GM21723 (cell line): Measurements from ENCODE around the gene NUCKS1.

Source experiments
- ATAC-seq: cut with Tn5 transposase; IDR thresholded peaks from one replicate; pipeline ENCODE4 v1.9.1; 2021; ENCODE audit warnings: mild to moderate bottlenecking, moderate library complexity; ENCODE audit not compliant: unreplicated experiment

The NUCKS1 gene

DNA sequence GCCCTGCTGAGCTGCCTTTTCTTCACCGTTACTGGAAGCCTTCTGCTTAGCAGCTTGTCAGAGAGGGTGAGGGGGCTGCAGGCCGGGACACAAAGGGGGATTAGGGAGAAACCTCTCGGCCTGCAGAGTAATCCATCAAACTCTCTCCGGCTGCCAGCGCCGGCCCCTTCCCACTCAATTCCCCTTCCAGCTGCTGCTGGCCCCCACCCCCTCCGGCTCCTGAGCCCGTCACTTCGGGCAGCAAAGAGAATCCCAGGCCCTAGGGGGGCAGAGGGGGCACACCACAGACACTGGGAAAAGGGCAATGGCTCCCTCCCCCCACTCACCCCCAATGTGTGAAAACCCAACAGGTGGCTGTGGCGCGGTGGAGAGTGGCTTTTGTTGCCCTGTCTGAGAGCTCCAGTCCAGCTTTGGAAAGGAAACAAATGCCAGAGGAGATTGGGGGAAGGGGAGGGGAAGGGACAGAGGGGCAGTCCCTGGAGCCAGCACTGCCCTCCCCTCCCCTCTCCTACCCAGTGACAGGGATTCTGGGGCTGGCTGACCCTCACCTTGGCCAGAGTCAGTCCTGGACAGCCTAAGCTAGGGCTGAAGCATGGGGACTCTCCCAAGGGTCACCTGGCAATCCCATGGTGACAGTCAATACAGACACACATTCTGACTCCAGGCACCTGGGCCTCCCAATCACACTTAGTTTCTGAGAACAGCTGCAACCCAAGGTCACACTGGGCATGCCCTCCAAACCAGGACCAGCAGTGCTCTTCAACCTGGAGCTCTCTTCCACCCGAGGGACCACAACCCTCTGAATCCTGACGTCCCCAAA is 79.2 kb downstream of the NUCKS1 start:
- ATAC-seq, result no peak

DNA sequence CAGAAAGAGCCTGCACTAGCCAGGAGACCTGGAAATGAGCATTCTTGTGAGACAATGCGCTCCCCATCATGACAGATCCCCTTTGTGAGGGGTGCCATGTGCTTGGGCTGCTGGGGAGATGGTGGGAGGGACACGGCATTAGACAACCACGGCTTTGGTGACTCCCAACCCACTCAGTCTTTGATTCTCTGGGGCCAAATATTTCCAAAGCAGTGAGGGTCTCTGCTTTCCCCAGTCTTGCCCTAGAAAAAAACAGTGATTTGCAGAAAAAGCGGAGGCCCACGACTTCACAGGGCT is 79.9 kb downstream of the NUCKS1 start:
- no peak for ATAC-seq

DNA sequence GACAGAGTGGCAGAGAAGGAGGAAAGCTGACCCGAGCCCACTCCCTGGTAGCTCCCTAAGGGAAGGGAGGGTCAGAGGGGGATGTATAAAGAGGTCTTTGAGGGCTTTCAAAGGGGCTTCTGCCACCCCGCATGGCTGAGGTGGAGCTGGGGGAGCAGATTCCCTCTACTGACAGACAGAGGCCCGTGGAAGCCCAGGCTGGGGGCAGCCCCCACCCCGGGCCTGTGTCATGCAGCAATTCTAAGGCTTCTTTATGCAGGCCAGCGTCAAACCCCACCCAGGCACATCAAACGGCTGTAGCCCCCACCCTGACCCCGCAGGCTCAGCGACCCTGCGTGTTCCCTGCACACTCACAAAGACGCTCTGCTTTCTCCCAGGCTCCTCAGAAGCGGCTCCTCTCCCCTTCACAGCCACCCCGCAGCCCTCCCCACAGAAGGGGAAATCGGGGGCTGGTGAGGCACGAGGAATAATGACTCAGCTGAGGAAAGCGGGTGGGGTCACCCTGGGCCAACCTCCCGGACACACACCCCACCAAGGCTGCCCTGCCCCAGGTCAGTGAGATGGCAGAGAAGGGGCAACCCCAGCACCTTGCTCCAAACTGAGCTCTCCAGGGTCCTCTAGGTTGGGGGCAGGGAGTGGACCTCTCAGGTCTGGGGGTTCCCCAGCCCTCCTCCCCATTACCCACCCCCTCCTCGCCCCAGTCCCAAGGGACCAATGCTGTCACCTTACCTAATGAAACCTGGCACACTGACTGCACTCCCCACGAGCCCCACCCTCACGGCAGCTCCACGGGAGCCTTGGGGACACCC is 80.4 kb downstream of the NUCKS1 start:
- no peak for ATAC-seq

DNA sequence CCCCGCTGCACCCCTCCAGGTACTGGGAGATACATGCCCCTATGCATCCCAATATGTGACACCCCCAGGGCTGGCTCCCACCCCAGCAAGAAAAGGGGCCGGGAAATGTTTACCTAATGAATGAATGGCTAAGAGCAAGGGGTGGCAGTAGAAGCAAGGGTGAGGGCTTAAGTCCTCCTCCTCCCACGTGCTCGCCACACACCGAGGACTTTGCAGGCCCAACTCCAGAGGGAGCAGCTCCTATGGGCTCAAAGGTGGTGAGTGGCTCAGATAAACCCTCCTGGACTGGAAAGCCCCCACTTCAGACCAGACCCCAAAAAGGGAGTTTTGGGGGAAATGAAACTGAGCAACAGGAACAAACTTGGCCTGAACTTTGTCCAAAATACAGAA is 81.0 kb downstream of the NUCKS1 start:
- no peak for ATAC-seq

DNA sequence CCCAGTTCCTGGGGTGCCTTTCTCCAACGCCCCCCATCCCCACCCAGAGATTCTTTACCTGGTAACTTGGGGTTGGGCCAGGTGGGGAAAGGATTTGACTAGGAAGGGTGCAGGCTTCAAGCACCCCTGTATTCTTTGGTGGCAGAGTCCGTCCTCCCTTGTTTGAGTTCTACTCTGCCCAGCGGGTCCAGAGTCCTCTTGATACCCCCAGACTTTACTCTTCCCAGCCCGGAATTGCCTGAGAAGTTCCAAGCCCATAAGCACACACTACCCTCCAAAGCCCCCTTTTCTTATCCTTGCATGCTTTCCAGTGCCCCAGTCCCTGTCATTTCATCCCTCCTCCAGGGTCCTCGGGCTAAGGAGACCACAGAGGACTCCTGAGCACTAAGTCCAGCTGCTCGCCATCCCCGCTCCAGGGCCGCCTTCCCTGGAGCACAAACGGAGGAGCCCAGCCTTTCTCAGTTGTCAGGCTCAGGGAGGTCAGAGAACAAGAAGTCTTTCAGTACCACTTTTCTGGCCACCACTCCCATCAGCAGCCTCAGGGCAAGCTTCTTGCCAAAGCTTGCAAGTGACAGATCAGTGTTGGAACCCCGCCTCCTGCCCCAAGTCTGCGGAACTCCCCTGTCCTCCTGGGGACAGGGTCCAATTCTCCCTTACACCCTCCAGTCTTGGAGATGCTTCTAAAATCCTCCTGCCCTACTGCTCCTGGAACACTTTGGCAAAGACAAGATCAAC is 81.9 kb downstream of the NUCKS1 start:
- no peak for ATAC-seq

DNA sequence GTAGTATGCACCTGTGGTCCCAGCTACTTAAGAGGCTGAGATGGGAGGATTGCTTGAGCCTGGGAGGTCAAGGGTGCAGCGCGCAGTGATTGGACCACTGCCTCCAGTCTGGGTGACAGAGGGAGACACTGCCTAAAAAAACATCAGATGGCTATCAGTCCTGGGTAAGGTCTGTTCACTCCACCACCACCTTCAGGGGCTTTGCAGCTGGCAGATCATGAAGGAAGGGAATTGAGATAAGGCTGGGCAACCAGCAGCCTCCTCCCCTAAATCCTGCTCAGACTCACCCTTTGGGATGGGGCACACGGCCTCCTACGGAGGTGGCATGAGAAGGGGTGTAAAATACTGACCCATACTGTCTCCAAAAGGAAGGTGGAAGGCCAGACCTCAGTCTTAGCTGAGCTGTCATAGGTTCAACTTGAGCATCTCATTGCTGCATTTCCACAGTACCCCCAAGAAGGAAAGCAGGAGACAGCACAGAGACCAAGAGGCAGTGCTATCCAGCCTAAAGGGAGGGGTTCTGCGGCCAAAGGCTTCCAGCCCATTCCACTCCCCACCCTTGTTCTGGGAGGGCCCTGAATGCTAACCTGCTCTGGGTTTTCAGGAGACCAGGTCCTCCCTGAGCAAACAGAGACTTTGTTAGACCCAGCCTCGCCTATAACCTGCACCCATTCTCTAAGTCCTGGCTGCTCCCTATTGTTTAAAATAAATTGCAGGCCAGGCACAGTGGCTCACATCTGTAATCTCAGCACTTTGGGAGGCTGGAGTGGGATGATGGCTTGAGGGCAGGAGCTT is 83.4 kb downstream of the NUCKS1 start:
- ATAC-seq, result no peak

DNA sequence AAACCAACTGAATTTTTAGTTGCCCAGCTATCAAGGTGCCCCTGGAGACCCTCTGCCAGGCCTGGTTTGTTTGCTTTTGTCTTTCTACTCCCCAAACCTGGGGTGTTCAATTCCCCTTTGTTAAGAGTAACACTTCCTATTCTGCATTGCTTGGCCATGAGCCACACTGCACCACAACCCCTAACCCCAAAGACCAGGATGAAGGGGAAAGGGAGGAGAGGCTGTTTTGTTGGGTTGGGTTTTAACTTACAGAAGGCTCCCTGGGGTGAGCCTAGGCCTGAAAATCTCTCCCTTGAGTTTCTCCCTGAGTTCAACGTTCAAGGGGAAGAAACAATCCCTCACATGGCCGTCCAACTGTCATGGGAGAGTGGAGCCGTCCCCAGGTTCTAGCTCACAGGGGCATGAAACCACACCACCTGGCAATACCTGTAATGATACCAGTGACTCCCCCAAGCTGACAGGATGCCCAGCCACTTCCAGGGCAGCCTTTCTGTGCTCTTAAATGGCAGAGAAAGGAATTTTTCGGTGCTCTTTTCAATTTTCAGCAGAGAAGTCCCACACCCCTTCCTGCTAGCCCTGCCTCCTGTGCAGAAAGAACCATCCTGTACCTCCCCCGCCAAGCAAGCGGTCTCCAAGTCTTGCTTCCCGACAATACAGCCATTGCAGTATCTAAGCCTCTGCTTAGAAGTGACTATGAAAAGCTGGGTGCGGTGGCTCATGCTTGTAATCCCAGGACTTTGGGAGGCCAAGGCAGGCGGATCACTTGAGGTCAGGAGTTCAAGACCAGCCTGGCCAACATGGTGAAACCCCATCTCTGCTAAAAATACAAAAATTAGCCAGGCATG is 84.6 kb downstream of the NUCKS1 start:
- no peak for ATAC-seq

DNA sequence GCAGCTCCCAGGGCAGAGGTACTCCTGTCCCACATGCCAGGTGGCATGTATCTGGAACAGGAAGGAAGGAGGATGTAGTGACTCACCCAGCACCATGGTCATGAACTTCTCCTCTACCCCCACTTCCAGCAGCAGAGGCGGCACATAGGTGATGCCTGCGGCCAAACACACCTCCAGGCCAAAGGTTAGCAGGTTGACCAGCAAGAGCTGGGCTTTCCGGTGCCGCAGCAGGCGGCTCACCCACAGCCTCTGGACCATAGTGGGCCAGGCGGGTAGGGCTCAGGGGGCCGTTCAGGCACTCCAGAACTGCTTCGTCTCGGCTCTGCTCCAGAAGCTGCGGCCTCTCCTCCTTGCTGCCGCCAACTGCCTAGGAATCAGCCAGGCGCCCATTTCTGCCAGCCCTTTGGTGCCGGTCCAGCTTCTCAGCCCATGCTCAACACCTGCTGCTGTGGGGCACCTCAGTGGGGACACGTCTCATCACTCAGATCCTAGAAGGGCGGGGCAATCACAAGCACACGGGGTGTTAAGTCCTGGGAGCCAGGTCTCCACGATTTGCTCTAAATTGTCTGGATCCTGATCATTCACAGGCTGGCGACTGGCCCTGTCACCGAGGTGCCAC is 85.5 kb downstream of the NUCKS1 start:
- ATAC-seq, result no peak

DNA sequence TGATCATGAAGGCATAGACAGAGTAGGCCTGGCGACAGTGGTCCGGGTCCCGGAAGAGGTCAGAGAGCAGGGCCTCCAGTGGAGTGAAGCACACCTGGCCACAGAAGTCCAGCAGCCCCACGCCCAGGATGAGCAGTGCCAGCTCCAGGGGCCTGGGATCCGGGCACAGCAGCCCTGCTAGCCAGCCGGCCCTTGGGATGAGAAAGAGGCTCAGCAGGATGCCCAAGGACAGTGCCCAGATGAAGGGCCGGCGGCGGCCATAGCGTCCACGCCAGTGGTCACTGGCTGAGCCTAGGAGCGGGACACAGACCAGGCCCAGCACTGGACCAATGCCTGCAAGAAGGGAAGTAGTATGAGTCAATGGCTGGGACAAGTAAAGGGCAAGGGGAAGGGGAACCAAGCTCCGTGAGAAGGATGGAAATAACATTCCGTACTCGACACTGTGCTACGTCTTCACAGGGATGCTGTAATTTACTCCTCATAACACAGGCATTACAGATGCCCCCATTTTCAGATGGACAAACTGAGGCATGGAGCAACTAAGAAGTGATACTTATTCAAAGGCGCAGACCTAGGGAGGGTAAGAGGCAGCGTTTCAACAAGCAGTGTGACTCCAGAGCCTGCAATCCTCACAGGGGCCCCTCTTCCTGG is 86.6 kb downstream of the NUCKS1 start:
- ATAC-seq, result no peak
